ENCODE measurements around the gene LAMB3. TPM values are rescaled to one million over a fixed set of nuclear protein-coding genes. Genes with fewer than 3 reads are reported as not detected.

The LAMB3 gene
- total RNA-seq, 4 donors from 2014 or later: 0.13 to 11.6 (median 0.35) TPM

- Histone ChIP-seq H3K9me3 (no peaks in the 10 kb centered on the region), H3K4me1 (no peaks in the 10 kb centered on the region), H3K4me3 (no peak overlapping the region), H3K27me3 (no peaks in the 10 kb centered on the region), H3K27ac (no peak overlapping the region), H3K36me3 (no peaks in the 10 kb centered on the region)
- no peak for ATAC-seq
- no peak for TF ChIP-seq POLR2A (IDR thresholded peaks at IDR 0.05)
- no peak for TF ChIP-seq CTCF (IDR thresholded peaks at IDR 0.05)
- no peak for TF ChIP-seq EP300 (IDR thresholded peaks at IDR 0.05)
- no peak for TF ChIP-seq POLR2AphosphoS5 (IDR thresholded peaks at IDR 0.05)
- WGBS, 2 donors (ENCODE audit: low coverage in 1 of 2): 96 to 98% methylated on average over 5 to 8 of the region's 8 CpGs
Measured at GRCh38 chr1:209609791-209610630, 42.2 kb downstream of the LAMB3 start.

GRCh38 chr1:209609041-209609790 is 43.0 kb downstream of the LAMB3 start:
- H3K27ac ChIP-seq: no peak overlapping the region
- no peak for ATAC-seq
- H3K36me3 ChIP-seq: no peaks in the 10 kb centered on the region
- 77 to 78% methylated on average over 6 to 7 of the region's 9 CpGs for WGBS, 2 donors (ENCODE audit: low coverage in 1 of 2)
- H3K27me3 ChIP-seq: no peaks in the 10 kb centered on the region
- no peaks in the 10 kb centered on the region for H3K4me1 ChIP-seq
- H3K4me3 ChIP-seq: no peak overlapping the region
- H3K9me3 ChIP-seq: no peaks in the 10 kb centered on the region
- TF ChIP-seq POLR2A (IDR thresholded peaks at IDR 0.05) (no peak), CTCF (IDR thresholded peaks at IDR 0.05) (no peak), EP300 (IDR thresholded peaks at IDR 0.05) (no peak), POLR2AphosphoS5 (IDR thresholded peaks at IDR 0.05) (no peak)

- Histone ChIP-seq H3K9me3 (no peaks in the 10 kb centered on the region), H3K27me3 (no peaks in the 10 kb centered on the region), H3K27ac (no peak overlapping the region), H3K36me3 (no peaks in the 10 kb centered on the region), H3K4me3 (no peak overlapping the region), H3K4me1 (no peaks in the 10 kb centered on the region)
- no peak for ATAC-seq
- WGBS, 2 donors (ENCODE audit: low coverage in 1 of 2): 79 to 100% methylated on average over 2 to 5 of the region's 8 CpGs
- TF ChIP-seq POLR2AphosphoS5 (IDR thresholded peaks at IDR 0.05) (no peak), EP300 (IDR thresholded peaks at IDR 0.05) (no peak), POLR2A (IDR thresholded peaks at IDR 0.05) (no peak), CTCF (IDR thresholded peaks at IDR 0.05) (no peak)
Measured at GRCh38 chr1:209607795-209608178, 44.4 kb downstream of the LAMB3 start.

GRCh38 chr1:209607102-209607794 is 45.0 kb downstream of the LAMB3 start:
- Histone ChIP-seq H3K27ac (no peak overlapping the region), H3K27me3 (no peaks in the 10 kb centered on the region), H3K4me1 (no peaks in the 10 kb centered on the region), H3K9me3 (no peaks in the 10 kb centered on the region), H3K36me3 (no peaks in the 10 kb centered on the region), H3K4me3 (no peak overlapping the region)
- no peak for ATAC-seq
- 56% methylated on average over 1 of the region's 1 CpG; no CpG with 5 or more reads in 1 of the 2 donors for WGBS, 2 donors (ENCODE audit: low coverage in 1 of 2)
- TF ChIP-seq POLR2A (IDR thresholded peaks at IDR 0.05): no peak
- TF ChIP-seq CTCF (IDR thresholded peaks at IDR 0.05): no peak
- TF ChIP-seq EP300 (IDR thresholded peaks at IDR 0.05): no peak
- no peak for TF ChIP-seq POLR2AphosphoS5 (IDR thresholded peaks at IDR 0.05)
